ACHN (cell line): ENCODE results near the gene STX5.
"Not testable (repeated sequence)": the region's sequence is repeated elsewhere in the genome, so short reads cannot be mapped to it uniquely, and the experiment has no call there.

Source experiments
- DNase-seq: peaks from one replicate; pipeline ENCODE4 v3.0.0-alpha.2; 2015
- in situ Hi-C: cut with HindIII; loops from 2 replicates; pipeline ENCODE4 v1.10.0; 2017; ENCODE audit warnings: low sequenced_read_pairs, low pct_ligation_motif_present, low pct_unique_long_range_greater_than_20kb

STX5 gene

DNA sequence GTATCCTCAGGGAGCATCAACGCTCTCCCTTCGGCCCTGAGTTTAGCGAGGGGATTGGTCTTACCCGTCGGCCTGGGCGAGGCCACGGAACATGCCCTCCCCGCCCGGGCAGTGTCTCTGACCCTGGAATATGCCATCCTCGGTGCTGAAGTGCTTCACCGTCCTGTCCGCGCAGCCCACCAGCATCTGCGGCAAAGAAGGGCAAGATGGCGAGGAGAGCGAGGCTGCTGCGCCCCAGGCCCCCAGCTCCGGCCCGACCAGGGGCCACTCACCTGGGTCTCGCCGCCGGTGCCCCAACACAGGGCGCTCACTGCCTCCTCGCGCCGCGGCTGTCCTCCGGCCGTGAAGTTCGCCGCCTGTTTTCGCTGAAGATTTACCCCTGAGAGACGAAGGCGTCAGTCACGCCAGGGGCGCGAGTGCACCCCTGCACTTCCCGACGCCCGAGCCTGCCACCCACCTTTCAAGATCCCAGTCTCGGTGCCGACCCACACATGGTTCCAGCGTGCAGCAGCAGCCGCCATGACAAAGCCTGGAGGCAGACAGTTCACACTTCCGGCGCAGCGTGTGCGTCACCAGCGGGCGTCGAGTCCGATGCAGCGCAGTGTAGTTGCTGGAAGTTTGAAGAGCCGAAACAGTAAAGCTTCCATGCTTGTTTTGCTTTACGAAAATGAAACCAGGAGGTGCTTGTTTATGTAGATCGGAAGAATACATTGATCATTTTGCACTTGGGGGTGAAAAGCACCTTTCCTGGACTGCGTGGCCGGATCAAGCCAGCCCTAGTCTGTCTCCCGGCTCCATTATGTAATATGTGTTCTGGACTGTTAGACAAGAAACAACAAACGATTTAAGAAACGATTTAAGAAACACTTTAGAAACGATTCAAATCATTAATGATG, 7.4 kb upstream of the STX5 start, which contains the start of gene WDR74:
Gene WDR74, minus strand, starts transcription at position 541 of the 896 bp plus-strand sequence. Its CDS starts 20 bp downstream, at position 521.
- in situ Hi-C loops = no loop called here

DNA sequence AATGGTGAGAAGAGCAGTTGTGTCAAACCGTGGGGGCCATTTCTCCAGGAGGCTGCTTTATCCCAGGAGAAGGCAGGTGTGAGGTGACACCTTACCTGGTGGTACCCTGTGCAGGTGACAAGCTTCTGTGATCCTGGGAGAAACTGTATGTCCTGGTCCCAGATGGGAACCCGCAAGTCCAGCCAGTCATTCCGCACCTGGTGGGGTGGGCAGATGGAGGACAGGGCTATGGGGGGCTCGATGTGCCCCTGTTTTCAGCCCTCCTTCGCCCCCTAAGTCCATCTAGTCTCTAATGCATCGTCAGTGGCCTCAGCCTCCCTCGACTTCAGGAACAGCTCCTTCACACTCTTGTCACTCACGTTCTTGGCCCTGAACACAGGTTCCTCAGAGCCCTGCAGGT, 3.5 kb upstream of the STX5 start:
- DNase-seq = no peak
- in situ Hi-C loops = no loop called here

More for the DNA sequence above, 7.4 kb upstream of the STX5 start, which contains the start of gene WDR74:
- DNase-seq = peak; percentile 91

DNA sequence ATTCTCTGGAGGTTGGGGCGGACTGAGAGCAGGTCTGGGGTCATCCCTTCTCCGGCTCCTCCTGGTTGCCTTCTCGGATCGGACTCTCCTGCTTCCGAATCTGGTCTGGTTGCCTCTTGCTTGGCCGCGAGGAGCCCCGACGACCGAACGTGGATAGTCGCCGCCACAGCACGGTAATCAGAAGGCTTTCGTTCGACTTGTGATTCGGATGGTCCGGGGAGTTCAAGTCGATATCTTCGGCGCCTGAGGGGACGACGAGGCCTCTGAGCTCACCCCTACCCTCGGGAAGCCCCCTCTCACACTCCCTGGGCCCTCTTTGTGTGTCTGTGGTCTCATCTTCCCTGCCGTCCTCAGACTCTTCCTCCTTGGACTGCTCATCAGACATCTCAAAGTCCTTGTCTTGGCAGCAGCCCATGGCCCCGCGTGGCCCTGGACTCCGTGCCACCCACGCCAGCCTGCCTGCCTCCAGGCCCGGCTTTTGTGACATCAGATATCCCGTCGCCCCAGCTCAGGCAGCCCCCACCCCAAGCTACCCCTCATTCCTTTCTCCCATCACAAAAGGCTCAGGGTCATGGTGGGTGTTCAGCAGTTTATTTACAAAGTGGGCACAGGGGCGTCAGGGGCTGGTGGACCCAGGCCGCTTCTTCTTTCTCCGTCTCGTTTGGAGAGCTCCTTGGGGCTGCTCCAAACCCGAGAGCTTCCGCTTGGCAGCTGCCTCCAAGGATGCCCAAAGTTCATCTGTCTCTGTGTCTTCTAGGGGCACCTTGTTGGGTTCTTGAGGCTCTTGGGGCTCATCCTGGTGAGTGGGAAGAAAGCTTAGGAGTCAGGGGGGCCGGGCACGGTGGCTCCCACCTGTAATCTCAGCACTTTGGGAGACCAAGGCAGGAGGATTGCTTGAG, 734 bp upstream of the STX5 start, which contains the start of gene TEX54:
Gene TEX54, minus strand, starts transcription at position 506 of the 899 bp plus-strand sequence.
- DNase-seq = no peak
- in situ Hi-C loops = no loop called here

DNA sequence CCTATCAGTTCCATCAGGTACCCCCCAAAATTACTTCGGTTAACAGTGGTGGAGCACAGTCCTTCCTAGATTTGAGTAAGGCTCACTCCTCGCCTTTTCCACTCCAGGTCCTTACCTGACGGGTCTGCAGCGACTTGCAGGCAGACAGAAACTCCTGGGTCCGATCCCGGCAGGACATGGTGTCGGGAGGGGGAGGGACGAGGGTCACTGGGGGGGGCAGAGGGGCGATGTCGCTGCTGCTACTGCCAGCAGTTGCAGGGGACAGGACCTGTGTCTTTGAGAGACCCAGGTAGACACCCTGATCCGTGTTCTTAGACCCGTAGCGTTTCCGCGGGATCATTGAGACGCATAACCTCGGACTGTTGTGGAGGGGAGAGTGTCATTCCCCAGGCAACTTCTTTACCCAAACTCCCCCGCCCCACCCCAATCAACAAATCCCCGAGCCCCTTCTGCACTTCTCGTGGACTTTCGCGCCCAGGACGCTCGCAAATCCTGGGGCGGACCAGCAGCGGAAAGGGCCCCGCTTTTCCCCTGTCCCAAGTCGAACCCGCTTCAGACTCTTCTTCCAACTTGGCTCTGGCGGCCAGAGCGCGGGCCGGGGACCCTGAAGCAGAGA, 839 bp downstream of the STX5 start:
- in situ Hi-C loops = no loop called here

DNA sequence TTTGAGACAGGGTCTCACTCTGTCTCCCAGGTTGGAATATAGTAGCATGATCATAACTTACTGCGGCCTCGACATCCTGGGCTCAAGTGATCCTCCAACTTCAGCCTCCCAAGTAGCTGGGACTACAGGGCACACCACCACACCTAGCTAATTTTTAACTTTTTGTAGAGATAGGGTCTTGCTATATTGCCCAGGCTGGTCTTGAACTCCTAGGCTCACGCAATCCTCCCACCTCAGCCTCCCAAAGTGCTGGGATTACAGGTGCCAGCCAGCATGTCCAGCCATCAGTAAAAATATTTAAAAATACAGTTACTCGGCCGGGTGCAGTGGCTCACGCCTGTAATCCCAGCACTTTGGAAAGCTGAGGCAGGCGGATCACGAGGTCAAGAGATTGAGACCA, 3.7 kb downstream of the STX5 start:
- DNase-seq, in situ Hi-C loops: not testable (repeated sequence)

More for the DNA sequence above, 839 bp downstream of the STX5 start:
- DNase-seq = peak; percentile 52

DNA sequence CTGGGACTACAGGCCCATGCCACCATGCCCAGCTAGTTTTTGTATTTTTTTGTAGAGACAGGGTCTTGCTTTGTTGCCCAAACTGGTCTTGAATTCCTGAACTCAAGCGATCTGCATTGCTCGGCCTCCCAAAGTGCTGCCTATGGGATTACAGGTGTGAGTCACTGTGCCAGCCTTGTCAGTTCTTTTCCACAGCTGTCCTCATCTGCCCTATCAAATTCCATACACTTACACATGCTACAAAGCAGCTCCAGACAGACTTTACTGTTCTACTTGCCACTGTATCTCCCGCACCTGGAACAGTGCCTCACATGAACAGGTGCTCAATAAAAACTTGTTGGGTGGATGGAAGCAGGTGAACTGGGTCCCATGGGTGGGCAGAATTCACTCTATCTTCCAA, 8.2 kb downstream of the STX5 start:
- no peak for DNase-seq

DNA sequence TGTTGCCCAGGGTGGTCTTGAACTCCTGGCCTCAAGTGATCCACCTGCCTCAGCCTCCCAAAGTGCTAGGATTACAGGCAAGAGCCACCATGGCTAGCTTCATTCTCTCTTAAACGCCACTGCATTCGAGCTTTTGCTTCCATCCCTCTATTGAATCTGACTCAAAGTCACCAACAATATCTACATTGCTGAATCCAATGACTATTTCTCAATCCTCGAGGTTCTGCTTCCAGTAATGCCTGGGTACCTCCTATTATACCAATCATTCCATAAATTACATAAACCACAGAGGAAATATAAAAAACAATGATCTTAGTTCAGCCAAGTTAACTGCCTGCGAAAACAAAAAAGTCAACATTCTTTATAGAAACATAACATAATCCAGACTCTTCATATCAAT, 14.7 kb downstream of the STX5 start:
- no peak for DNase-seq
- in situ Hi-C loops = no loop called here

More for the DNA sequence above, 8.2 kb downstream of the STX5 start:
- in situ Hi-C loops = no loop called here

DNA sequence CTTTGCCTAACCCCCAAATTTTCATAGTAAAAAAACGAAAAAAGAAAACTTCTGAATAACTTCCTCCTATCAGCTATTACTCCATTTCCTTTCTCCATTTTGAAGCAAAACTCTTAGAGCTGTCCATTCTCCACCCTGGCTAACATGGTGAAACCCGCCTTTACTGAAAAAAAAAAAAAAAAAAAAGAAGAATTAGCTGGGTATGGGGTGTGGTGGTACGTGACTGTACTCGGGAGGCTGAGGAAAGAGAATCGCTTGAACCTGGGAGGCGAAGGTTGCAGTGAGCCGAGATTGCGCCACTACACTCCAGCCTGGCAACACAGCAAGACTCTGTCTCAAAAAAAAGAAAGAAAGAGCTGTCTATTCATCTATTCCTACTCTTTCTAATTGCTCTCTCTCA, 15.3 kb downstream of the STX5 start:
- in situ Hi-C loops = no loop called here
- DNase-seq = no peak

DNA sequence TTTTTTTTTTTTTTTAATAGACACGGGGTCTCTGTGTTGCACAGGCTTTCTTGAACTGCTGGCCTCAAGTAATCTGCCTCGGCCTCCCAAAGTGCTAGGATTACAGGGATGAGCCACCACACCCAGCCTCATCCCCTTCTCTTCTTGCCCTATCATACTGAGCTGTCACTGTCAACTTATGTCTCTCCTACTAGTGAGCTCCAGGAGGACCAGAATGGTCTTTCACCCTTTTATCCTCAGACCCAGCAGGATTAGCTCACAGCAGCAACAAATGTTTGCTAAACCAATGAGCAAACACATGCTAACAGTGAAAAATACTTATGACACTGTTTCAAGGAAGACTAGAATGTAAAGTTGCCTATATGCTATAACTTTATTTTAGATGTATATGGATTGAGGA, 20.2 kb downstream of the STX5 start:
- in situ Hi-C loops = no loop called here
- no peak for DNase-seq

DNA sequence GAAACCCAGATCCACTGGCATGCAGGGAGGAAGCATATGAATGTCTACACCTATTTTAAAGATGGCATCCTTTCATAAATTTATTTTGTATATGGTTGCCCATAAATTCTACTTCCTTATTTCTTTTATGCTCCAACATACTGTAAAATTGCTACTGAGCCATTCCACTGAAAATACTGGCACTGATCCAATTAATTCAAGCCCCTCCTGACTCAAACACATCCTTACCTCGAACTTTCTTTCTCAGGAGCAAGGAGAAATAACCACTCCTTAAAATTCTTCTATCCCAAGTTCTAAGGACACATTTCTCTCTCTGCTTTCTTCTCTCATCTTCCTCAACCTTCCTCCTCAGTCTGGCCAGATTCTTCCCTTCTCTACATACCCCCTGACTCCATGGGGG, 21.1 kb downstream of the STX5 start:
- in situ Hi-C loops = no loop called here
- no peak for DNase-seq

DNA sequence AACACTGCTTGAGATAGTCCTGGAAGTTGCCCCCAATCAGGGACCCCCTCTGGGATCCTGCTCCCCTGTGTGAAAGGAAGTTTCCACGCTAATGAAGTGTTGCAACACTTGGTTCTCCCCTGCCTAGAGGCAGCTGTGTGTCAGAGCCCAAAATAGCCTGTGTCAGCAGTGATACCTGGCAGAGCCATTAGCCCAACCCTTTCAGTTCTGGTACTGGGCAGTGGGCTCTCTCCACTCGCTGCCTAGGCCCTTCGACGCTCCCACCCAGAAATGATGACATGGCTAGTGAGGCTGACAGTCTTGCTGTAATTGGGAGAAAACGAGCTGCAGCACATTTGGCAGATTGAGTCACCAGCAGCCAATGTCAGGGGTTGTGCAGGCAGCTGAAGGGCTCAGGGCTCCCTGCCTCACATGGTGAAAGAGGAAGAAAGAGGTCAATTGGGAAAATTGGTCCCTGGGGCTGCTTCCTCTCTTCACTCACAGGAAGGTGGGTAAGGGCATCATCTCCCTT, 25.2 kb downstream of the STX5 start:
- in situ Hi-C loops = no loop called here
- DNase-seq = no peak

DNA sequence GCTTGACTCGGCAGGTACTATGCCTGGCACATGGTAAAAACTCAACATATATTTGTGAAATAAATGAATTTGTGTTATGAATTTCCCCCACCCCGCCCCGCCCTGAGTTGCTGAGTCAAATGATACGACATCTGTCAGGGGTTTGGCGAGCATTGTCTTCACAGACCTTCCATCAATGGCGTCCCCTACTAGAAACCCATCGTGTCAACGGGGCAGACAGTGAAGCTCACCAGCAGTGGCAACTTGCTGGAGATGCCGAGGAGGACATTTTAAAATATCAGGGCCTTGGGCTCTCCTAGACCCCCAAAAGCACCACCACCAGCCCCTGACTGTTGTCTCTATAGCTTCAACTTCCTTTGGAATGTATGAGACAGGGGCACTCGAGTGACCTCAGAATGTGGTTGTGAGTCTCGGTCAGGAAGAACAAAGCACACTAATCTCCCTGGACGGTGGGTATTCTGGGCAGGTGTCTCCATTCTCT, 25.9 kb downstream of the STX5 start:
- in situ Hi-C loops = no loop called here
- no peak for DNase-seq

DNA sequence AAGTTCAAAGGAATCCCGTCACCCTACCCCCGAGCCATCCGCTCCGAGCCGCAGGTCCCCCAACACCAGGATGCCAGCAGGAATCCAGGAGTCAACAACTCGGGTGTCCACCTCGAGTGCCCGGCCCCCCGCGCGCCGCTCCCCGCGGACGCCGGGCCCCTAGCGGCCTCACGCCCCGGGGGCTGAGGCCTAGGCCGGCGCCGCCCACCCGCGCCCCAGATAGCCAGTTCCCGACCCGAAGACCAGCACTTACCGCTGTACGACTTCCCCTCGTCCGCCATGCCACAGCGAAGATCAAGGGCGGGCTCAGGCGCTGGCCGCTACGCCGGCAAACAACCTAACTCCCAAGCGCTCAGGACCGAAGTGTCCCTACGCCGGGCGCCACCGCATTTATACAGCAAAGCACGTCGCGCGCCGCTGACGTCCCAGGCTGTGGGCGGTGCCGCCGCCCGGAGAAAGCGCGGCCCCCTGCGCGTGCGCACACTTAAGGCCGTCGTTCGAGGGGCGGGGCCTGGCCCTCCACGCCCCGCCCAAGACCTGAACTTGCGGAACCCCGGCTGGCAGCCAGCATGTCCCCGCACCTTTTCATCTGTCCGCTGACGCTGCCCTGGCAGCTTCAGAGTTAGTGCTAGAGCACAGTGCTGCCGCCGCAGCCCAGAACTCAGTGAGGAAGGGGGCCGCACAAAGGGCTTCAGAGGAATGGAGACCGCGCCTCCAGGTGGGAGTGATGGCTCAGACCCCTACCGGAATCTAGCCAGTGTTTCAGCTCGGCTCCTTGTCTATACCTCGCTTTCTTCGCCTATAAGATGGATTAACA, 26.6 kb downstream of the STX5 start, which contains the start of gene NXF1:
Gene NXF1, minus strand, starts transcription at position 365 of the 817 bp plus-strand sequence. Its CDS starts 84 bp downstream, at position 281.
- in situ Hi-C loops = no loop called here
- peak; percentile 90 for DNase-seq

DNA sequence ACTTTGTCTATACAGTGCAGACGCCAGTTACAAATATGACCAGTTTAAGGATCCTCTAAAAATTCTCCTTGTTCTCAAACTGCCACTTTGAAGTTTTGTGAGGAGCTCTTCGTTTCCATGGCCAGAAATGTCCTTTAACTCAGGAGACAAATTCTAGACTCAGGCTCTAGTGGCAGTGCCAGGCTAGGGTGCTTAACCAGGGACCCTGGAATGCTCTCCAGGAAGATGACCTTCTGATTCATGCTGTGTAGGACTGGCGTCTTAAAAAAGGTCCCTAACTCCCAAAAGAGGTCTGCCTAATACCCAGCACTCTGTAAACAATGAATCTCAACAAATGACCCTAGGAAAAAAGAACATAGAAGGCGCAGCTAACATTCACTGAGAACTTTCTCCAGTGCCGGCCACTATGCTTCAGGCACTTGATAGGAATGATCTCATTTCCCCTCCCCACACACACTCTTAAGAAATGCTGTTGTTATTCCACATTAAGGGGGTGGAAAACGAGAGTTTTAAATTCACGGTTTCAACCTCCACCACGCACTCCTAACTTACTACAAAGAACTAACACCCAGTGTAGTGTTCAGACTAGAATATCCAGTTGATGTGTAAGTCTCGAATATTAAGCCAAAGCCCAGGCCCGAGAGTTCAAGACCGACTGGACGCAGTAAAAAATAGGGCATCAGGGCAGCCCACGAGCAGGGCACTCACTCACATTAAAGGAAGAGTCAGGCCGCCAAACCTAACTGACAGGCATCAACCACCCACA, 27.4 kb downstream of the STX5 start:
- peak; percentile 26 for DNase-seq
- in situ Hi-C loops = no loop called here

DNA sequence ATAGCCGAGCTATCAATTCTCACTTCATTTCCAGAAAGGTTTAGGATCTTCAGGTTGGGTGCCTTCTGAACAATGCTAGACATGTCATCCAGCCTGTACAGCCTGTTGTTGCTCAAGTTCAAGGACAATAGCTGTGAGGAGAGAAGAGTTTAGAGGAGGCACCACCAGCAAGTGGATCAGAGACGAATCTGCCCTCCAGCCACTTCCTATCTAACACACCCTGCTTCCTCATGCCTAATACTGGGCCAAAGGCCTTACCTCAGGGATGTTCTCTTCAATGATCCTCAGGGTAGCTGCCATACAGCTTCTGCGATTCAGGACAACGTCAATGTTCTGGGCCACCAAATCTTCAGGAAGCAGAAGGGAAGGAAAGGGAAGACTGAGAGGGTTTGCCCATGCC, 30.8 kb downstream of the STX5 start:
- in situ Hi-C loops = no loop called here
- no peak for DNase-seq

DNA sequence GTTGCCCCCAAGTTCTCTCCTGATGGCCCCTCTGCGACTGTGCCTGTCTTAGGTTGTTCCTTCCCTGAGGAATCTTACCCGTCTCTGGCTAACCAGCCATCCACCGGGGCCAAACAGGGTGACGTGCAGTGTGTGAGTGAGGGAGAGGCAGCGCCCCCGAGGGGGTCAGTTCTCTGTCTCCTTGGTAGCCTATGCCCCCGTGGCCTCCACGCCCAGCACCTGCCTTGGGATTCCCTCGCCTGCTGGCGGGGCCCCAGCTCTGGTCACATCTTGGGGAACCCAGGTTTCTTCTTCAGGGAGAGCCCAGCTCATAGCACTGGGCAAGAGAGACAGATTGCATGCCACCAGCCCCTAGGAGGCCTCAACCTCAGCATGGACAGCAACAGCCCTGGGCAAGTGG, 32.4 kb downstream of the STX5 start:
- no peak for DNase-seq
- in situ Hi-C loops = no loop called here

DNA sequence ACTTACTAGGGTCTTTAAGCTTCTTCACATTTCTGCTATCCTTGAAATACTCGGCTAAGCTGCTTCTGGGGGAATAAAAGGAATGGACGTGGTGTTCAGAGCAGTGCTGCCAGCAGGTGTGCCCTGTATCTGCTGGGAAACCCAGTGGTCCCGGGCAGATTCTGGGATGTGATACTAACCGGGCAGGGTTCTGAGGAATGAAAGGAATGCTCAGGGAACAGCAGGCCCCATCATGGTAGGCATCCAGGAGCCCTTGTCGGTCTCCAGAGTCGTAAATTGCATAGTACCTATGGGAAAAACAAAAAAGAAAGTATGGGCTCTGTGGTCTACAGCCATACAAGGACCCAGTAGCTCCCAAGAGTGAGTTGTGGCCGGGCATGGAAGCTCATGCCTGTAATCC, 35.6 kb downstream of the STX5 start:
- in situ Hi-C loops = no loop called here
- DNase-seq = no peak
